Common myeloid progenitor, CD34-positive (primary cell): Measurements from ENCODE around the gene FAM83G.

ENCODE experiments used
- CTCF ChIA-PET: fragments of 350-600 bp; sonication (Branson Sonifier 250); formaldehyde crosslinking; loops from one replicate; lab custom pipeline; 2021; ENCODE audit warnings: antibody characterized with exemption; lab: Charles Lee
- POLR2A ChIA-PET: fragments of 350-600 bp; sonication (Branson Sonifier 250); formaldehyde crosslinking; loops from one replicate; lab custom pipeline; 2021; ENCODE audit warnings: antibody characterized with exemption; lab: Charles Lee
- DNase-seq, 3 donors: peaks; one replicate each; pipeline versions ENCODE4 v3.0.0 to v3.0.0-alpha.2; 2013
- H3K27ac ChIP-seq, 2 experiments: 1 replicate in 1 of 2; 2 replicates in 1 of 2; pipeline ENCODE4 v1.7.0; 2013; ENCODE audit warnings: inconsistent platforms in 2 of 2, low read length in 2 of 2, mild to moderate bottlenecking in 2 of 2, low read depth in 1 of 2, moderate library complexity in 1 of 2; ENCODE audit not compliant: severe bottlenecking in 2 of 2, insufficient read depth in 1 of 2, poor library complexity in 1 of 2
- H3K27me3 ChIP-seq, 5 experiments: replicated peaks in 2 of 5; 1 replicate in 3 of 5; 2 replicates in 2 of 5; pipeline versions ENCODE4 v1.6.1 to v1.7.0; 2013; ENCODE audit warnings: low read length in 4 of 5, mild to moderate bottlenecking in 2 of 5, moderate library complexity in 2 of 5, inconsistent platforms in 1 of 5; ENCODE audit not compliant: insufficient read depth in 5 of 5, control insufficient read depth in 4 of 5
- H3K36me3 ChIP-seq, 4 experiments: 1 replicate in 2 of 4; 2 replicates in 2 of 4; pipeline versions ENCODE4 v1.6.1 to v1.7.0; 2013; ENCODE audit warnings: low read length in 3 of 4, control low read depth in 1 of 4, mild to moderate bottlenecking in 1 of 4; ENCODE audit not compliant: control insufficient read depth in 4 of 4, insufficient read depth in 4 of 4
- H3K4me1 ChIP-seq, 4 experiments: 1 replicate in 3 of 4; 2 replicates in 1 of 4; pipeline versions ENCODE4 v1.6.1 to v1.7.1; 2013; ENCODE audit warnings: low read length in 3 of 4, mild to moderate bottlenecking in 3 of 4, control low read depth in 1 of 4, inconsistent platforms in 1 of 4, moderate library complexity in 1 of 4; ENCODE audit not compliant: control insufficient read depth in 4 of 4, insufficient read depth in 4 of 4; ENCODE audit errors: control extremely low read depth in 1 of 4
- H3K4me3 ChIP-seq, 7 experiments: 1 replicate in 4 of 7; 2 replicates in 3 of 7; pipeline versions ENCODE4 v1.5.1 to v1.7.0; 2013; ENCODE audit warnings: mild to moderate bottlenecking in 7 of 7, low read length in 6 of 7, moderate library complexity in 6 of 7, inconsistent platforms in 2 of 7, low read depth in 2 of 7, control low read depth in 1 of 7; ENCODE audit not compliant: insufficient read depth in 4 of 7, control insufficient read depth in 1 of 7; ENCODE audit errors: extremely low read depth in 1 of 7
- H3K9me3 ChIP-seq, 5 experiments: 1 replicate in 4 of 5; 2 replicates in 1 of 5; pipeline versions ENCODE4 v1.6.1 to v1.7.1; 2013; ENCODE audit warnings: low read length in 4 of 5, mild to moderate bottlenecking in 2 of 5, inconsistent platforms in 1 of 5, low read depth in 1 of 5, moderate library complexity in 1 of 5; ENCODE audit not compliant: control insufficient read depth in 4 of 5, insufficient read depth in 2 of 5; ENCODE audit errors: control extremely low read depth in 1 of 5
- WGBS: methylation state at CpG from one replicate; pipeline ENCODE4 v1.1.5; 2013; ENCODE audit not compliant: insufficient coverage; 5-methylcytosine and 5-hydroxymethylcytosine counted together

The FAM83G gene

GRCh38 chr17:18984273-18985114 is 20.1 kb downstream of the FAM83G start:
- Histone ChIP-seq H3K9me3 (no peaks in the 10 kb centered on the region), H3K4me1 (no peaks in the 10 kb centered on the region), H3K27ac (no peak overlapping the region), H3K36me3 (peaks cover 0 to 24% (median 9%) of the 10 kb centered on the region in 4 experiments), H3K4me3 (no peak overlapping the region), H3K27me3 (no peaks in the 10 kb centered on the region)
- WGBS, result 97% methylated on average over 18 of the region's 21 CpGs
- ChIA-PET CTCF (interaction anchor here (1.7 to 2.9 kb wide), 4 partner anchors 8 to 23 kb away, joined by 6 to 8 read pairs (median 6); no protein-coding TSS in a partner anchor), POLR2A (no interaction called here)
- no peak for DNase-seq

GRCh38 chr17:18981642-18982424 is 22.7 kb downstream of the FAM83G start:
- no peak overlapping the region for H3K4me3 ChIP-seq
- peak; percentile 24 to 46 (median 43) for DNase-seq
- peaks cover 0 to 34% (median 21%) of the 10 kb centered on the region in 4 experiments for H3K36me3 ChIP-seq
- H3K27ac ChIP-seq, result peak overlapping the region in 1 of 2 experiments; percentile 61
- 79% methylated on average over 29 of the region's 30 CpGs for WGBS
- no peaks in the 10 kb centered on the region for H3K9me3 ChIP-seq
- no peaks in the 10 kb centered on the region for H3K27me3 ChIP-seq
- POLR2A ChIA-PET, result no interaction called here
- H3K4me1 ChIP-seq, result no peaks in the 10 kb centered on the region
- CTCF ChIA-PET, result interaction anchor here (0.6 to 2.2 kb wide), 5 partner anchors 11 to 21 kb away, joined by 3 to 6 read pairs (median 3); no protein-coding TSS in a partner anchor

- Histone ChIP-seq H3K4me3 (no peak overlapping the region), H3K4me1 (no peaks in the 10 kb centered on the region), H3K36me3 (peaks cover 0 to 34% (median 23%) of the 10 kb centered on the region in 4 experiments), H3K9me3 (no peaks in the 10 kb centered on the region), H3K27ac (no peak overlapping the region), H3K27me3 (no peaks in the 10 kb centered on the region)
- POLR2A ChIA-PET, result no interaction called here
- 90% methylated on average over 5 of the region's 6 CpGs for WGBS
- no peak for DNase-seq
- CTCF ChIA-PET, result interaction anchor here (1.1 to 1.6 kb wide), 4 partner anchors 10 to 20 kb away, joined by 3 to 4 read pairs (median 4); no protein-coding TSS in a partner anchor
Measured at GRCh38 chr17:18981335-18981641, 23.3 kb downstream of the FAM83G start.

- ChIA-PET CTCF (interaction anchor here (1.1 to 1.6 kb wide), 4 partner anchors 10 to 20 kb away, joined by 3 to 4 read pairs (median 4); no protein-coding TSS in a partner anchor), POLR2A (no interaction called here)
- 97% methylated on average over 11 of the region's 13 CpGs for WGBS
- Histone ChIP-seq H3K27ac (no peak overlapping the region), H3K9me3 (no peaks in the 10 kb centered on the region), H3K4me1 (no peaks in the 10 kb centered on the region), H3K27me3 (no peaks in the 10 kb centered on the region), H3K4me3 (no peak overlapping the region), H3K36me3 (peaks cover 0 to 33% (median 22%) of the 10 kb centered on the region in 4 experiments)
- no peak for DNase-seq
Measured at GRCh38 chr17:18980682-18981334, 23.8 kb downstream of the FAM83G start.

GRCh38 chr17:18978655-18979054 is 25.9 kb downstream of the FAM83G start:
- no peak overlapping the region for H3K27ac ChIP-seq
- no peaks in the 10 kb centered on the region for H3K27me3 ChIP-seq
- no peaks in the 10 kb centered on the region for H3K9me3 ChIP-seq
- peaks cover 0 to 28% (median 20%) of the 10 kb centered on the region in 4 experiments for H3K36me3 ChIP-seq
- no peak for DNase-seq
- no peak overlapping the region for H3K4me3 ChIP-seq
- CTCF ChIA-PET, result interaction anchor here (1.0 to 2.2 kb wide), 2 partner anchors 9 to 21 kb away, joined by 3 to 6 read pairs; no protein-coding TSS in a partner anchor
- 93% methylated on average over 11 of the region's 17 CpGs for WGBS
- no peaks in the 10 kb centered on the region for H3K4me1 ChIP-seq
- POLR2A ChIA-PET, result interaction anchor here (1.3 kb wide), 1 partner anchor 14 kb away, joined by 3 read pairs; no protein-coding TSS in a partner anchor

- no peaks in the 10 kb centered on the region for H3K4me1 ChIP-seq
- POLR2A ChIA-PET, result interaction anchor here (0.6 to 1.3 kb wide), 2 partner anchors 14 to 1020 kb away, joined by 3 read pairs; no protein-coding TSS in a partner anchor
- H3K4me3 ChIP-seq, result no peak overlapping the region
- no peak overlapping the region for H3K27ac ChIP-seq
- WGBS, result 98% methylated on average over 12 of the region's 13 CpGs
- H3K9me3 ChIP-seq, result no peaks in the 10 kb centered on the region
- CTCF ChIA-PET, result interaction anchor here (1.0 to 2.2 kb wide), 2 partner anchors 9 to 13 kb away, joined by 3 to 6 read pairs; no protein-coding TSS in a partner anchor
- DNase-seq, result no peak
- peaks cover 0 to 30% (median 20%) of the 10 kb centered on the region in 4 experiments for H3K36me3 ChIP-seq
- H3K27me3 ChIP-seq, result no peaks in the 10 kb centered on the region
Measured at GRCh38 chr17:18978050-18978449, 26.5 kb downstream of the FAM83G start.
